Measurements from ENCODE around the gene CD1D. TPM values are rescaled to one million over a fixed set of nuclear protein-coding genes. Genes with fewer than 3 reads are reported as not detected.

Gene CD1D
- total RNA-seq, 1 experiment from 2014 or later = not detected

GRCh38 chr1:158189624-158190023, 8.9 kb downstream of the CD1D start:
- ChIA-PET CTCF (no interaction called here), POLR2A (no interaction called here)
- BruUV-seq (replicated peaks) = no TSS peak
- H3K4me1 ChIP-seq (ENCODE audit: control insufficient read depth, insufficient read depth, low read length) = no peaks in the 10 kb centered on the region
- H3K27ac ChIP-seq (ENCODE audit: low read length) = no peak overlapping the region
- no peak overlapping the region for H3K4me3 ChIP-seq (ENCODE audit: low read depth in 2 of 2, low read length in 2 of 2)
- no peaks in the 10 kb centered on the region for H3K36me3 ChIP-seq (ENCODE audit: control insufficient read depth, insufficient read depth, low read length)
- intact Hi-C loops (cut with micrococcal nuclease; ENCODE audit: unreplicated experiment) (no loop called here), in situ Hi-C loops (cut with HindIII; ENCODE audit: low pct_unique_long_range_greater_than_20kb, low sequenced_read_pairs) (no loop called here)
- no peaks in the 10 kb centered on the region for H3K9me3 ChIP-seq (ENCODE audit: control insufficient read depth, insufficient read depth, low read depth, low read length)
- no peak for DNase-seq (ENCODE audit: low read depth, low spot score)
- no peak for ATAC-seq
- TF ChIP-seq SIN3A (IDR thresholded peaks at IDR 0.05; ENCODE audit: borderline replicate concordance, insufficient read depth, low read depth, low read length) = no peak
- no peak for TF ChIP-seq CTCF (IDR thresholded peaks at IDR 0.05)
- H3K27me3 ChIP-seq (ENCODE audit: control insufficient read depth, insufficient read depth, low read length) = no peaks in the 10 kb centered on the region

GRCh38 chr1:158191299-158191698, 10.6 kb downstream of the CD1D start:
- Histone ChIP-seq H3K9me3 (ENCODE audit: control insufficient read depth, insufficient read depth, low read depth, low read length) (no peaks in the 10 kb centered on the region), H3K27me3 (ENCODE audit: control insufficient read depth, insufficient read depth, low read length) (no peaks in the 10 kb centered on the region), H3K36me3 (ENCODE audit: control insufficient read depth, insufficient read depth, low read length) (no peaks in the 10 kb centered on the region), H3K4me3 (ENCODE audit: low read depth in 2 of 2, low read length in 2 of 2) (no peak overlapping the region), H3K27ac (ENCODE audit: low read length) (no peak overlapping the region), H3K4me1 (ENCODE audit: control insufficient read depth, insufficient read depth, low read length) (no peaks in the 10 kb centered on the region)
- intact Hi-C loops (cut with micrococcal nuclease; ENCODE audit: unreplicated experiment) (no loop called here), in situ Hi-C loops (cut with HindIII; ENCODE audit: low pct_unique_long_range_greater_than_20kb, low sequenced_read_pairs) (no loop called here)
- no TSS peak for BruUV-seq (replicated peaks)
- DNase-seq (ENCODE audit: low read depth, low spot score) (no peak), ATAC-seq (no peak)
- CTCF ChIA-PET = no interaction called here
- TF ChIP-seq POLR2AphosphoS5 (IDR thresholded peaks at IDR 0.05; ENCODE audit: low read depth, low read length) = no peak
- TF ChIP-seq TCF7L2 (IDR thresholded peaks at IDR 0.05; ENCODE audit: low read depth, low read length) = no peak
- no peak for TF ChIP-seq REST (IDR thresholded peaks at IDR 0.05; ENCODE audit: insufficient read depth in 1 of 2, low read depth in 2 of 2, low read length in 1 of 2)
- TF ChIP-seq CTCF (IDR thresholded peaks at IDR 0.05) = no peak
- TF ChIP-seq SIN3A (IDR thresholded peaks at IDR 0.05; ENCODE audit: borderline replicate concordance, insufficient read depth, low read depth, low read length) = no peak
- POLR2A ChIA-PET = no interaction called here

- no TSS peak for BruUV-seq (replicated peaks)
- TF ChIP-seq REST (IDR thresholded peaks at IDR 0.05; ENCODE audit: insufficient read depth in 1 of 2, low read depth in 2 of 2, low read length in 1 of 2) = no peak
- TF ChIP-seq CTCF (IDR thresholded peaks at IDR 0.05) = no peak
- no peak for TF ChIP-seq POLR2AphosphoS5 (IDR thresholded peaks at IDR 0.05; ENCODE audit: low read depth, low read length)
- no peak for TF ChIP-seq TCF7L2 (IDR thresholded peaks at IDR 0.05; ENCODE audit: low read depth, low read length)
- Histone ChIP-seq H3K27me3 (ENCODE audit: control insufficient read depth, insufficient read depth, low read length) (no peaks in the 10 kb centered on the region), H3K27ac (ENCODE audit: low read length) (no peak overlapping the region), H3K9me3 (ENCODE audit: control insufficient read depth, insufficient read depth, low read depth, low read length) (no peaks in the 10 kb centered on the region), H3K36me3 (ENCODE audit: control insufficient read depth, insufficient read depth, low read length) (no peaks in the 10 kb centered on the region), H3K4me1 (ENCODE audit: control insufficient read depth, insufficient read depth, low read length) (no peaks in the 10 kb centered on the region), H3K4me3 (ENCODE audit: low read depth in 2 of 2, low read length in 2 of 2) (no peak overlapping the region)
- DNase-seq (ENCODE audit: low read depth, low spot score) (no peak), ATAC-seq (no peak)
- CTCF ChIA-PET = no interaction called here
- in situ Hi-C loops (cut with HindIII; ENCODE audit: low pct_unique_long_range_greater_than_20kb, low sequenced_read_pairs) (no loop called here), intact Hi-C loops (cut with micrococcal nuclease; ENCODE audit: unreplicated experiment) (no loop called here)
- POLR2A ChIA-PET = no interaction called here
These were observed 15.8 kb downstream of the CD1D start for GRCh38 chr1:158196461-158196860.
